GM19351 (cell line): ENCODE data around the gene PIAS4.
"Not testable (repeated sequence)": the region's sequence is repeated elsewhere in the genome, so short reads cannot be mapped to it uniquely, and the experiment has no call there.

Experiments
- ATAC-seq: cut with Tn5 transposase; IDR thresholded peaks from one replicate; pipeline ENCODE4 v1.9.1; 2021; ENCODE audit warnings: mild to moderate bottlenecking, moderate library complexity; ENCODE audit not compliant: unreplicated experiment

PIAS4 gene, protein sequence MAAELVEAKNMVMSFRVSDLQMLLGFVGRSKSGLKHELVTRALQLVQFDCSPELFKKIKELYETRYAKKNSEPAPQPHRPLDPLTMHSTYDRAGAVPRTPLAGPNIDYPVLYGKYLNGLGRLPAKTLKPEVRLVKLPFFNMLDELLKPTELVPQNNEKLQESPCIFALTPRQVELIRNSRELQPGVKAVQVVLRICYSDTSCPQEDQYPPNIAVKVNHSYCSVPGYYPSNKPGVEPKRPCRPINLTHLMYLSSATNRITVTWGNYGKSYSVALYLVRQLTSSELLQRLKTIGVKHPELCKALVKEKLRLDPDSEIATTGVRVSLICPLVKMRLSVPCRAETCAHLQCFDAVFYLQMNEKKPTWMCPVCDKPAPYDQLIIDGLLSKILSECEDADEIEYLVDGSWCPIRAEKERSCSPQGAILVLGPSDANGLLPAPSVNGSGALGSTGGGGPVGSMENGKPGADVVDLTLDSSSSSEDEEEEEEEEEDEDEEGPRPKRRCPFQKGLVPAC

DNA sequence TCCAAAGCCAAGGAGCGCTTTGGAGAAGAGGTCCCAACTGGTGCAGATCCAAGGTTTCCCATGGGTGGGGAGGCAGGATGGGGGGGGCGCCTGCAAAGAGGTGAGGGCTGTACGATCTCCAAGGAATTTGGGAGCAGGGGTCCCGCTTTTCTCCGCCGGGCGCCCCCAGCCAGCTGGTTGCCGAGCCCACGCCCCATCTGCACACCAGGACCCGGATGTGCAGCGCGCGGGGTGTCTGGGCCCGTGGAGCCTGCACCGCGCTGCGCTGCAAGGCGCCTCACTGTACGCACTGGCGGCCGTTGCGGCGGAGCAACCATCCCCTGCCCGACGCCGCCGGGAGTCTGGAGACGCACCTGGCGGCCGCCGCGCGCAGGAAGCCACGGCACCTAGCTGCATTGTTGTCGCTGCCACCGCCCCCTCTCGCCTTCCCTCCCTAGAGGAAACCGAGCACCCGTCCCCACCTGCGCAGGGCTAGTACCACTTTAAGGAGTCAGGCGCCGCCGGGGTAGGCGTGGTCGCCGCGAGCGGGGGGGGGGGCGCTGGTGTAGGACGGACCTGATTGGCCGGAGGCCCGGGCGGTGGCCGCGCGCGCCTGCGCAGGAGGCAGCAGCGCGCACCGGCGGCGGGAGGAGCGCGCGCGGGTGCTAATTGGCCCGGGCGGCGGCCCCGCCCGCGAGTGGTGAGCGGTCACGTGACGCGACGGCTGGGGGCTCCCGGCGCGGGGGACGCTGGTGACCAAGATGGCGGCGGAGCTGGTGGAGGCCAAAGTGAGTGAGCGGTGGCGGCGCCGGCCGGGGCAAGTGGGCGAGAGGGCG, at the start of gene PIAS4:
Gene PIAS4 (plus strand): TSS at position 716 of the 815 bp plus-strand sequence. CDS start 25 bp downstream, at position 741.
- peak; percentile 82 for ATAC-seq

DNA sequence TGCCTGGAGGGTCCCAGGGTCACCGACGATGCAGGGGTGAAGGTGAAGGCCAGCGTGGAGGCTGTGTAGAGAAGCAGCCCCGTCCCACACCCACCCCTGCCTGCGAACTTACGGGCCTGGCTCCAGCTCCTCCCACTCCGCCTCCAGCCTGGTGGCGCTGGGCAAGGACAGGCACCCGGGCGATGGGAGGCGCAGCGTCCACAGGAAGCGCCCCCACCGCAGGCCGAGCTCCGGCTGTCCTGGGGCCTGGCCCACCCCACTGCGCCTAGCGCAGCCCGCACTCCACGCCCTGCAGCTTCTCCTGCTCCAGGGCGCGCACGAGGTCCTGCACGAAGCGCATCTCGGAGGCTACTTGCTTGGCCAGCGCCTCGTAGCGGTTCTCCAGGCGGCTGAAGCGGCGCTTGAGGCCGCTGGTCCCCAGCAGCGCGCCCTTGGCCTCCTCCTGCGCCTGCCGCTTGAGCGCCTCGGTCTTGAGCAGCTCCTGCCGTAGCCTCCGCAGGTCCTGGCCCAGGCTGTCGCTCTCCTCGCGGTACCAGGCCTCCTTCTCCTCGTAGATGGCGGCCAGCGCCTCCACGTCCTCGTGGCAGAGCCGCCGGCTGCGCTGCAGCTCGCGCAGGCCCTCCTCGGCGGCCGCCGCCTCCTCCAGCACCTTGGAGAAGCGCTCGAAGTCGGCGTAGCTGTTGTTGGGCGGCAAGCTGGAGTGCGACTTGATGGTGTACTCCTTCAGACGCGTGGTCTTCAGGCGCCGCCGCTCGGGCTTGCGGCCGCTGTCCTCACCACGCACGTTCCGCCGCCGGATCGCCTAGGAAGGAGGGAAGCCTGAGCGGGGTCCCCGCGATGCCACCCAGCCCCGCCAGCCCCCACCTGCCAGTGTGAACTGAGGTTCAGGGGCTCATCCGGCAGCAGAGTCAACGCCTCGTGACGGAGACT, 48.4 kb upstream of the PIAS4 start:
- no peak for ATAC-seq

DNA sequence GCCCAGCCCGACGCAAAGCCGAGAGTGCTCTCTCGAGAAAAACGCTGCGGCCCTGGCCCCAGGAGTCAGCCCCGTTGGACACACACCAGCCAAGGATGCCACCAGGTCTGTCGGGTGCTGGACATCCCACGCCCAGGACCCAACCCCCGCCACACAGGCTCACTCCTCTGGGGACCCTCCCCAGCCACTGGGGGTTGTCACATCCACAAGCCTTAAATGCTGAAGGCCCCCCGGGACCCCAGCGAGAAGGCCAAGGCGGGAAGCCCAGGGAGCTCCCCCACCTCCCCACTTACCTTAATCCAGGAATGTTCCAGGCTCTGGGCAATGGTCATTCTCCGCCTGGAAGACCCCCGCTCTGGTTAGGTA, 47.8 kb upstream of the PIAS4 start:
- ATAC-seq = no peak

DNA sequence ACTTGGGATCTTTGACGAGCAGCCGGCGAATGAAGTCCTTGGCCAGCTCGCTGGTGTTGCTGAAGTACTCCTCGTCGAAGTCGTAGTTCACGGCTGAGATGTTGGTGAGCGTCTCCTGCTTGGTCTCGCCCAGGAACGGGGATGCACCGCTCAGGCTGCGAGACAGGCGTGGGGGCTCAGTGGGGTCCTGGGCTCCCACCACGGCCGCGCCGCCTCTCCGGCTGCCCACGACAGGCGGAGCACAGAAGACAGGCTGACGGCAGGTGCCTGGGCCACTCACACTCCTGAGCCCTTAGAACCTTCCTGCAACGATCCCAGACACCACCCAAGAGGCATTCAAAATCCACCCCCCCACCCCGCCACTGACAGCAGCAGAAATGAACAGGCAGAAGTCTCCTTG, 46.5 kb upstream of the PIAS4 start:
- ATAC-seq = no peak

DNA sequence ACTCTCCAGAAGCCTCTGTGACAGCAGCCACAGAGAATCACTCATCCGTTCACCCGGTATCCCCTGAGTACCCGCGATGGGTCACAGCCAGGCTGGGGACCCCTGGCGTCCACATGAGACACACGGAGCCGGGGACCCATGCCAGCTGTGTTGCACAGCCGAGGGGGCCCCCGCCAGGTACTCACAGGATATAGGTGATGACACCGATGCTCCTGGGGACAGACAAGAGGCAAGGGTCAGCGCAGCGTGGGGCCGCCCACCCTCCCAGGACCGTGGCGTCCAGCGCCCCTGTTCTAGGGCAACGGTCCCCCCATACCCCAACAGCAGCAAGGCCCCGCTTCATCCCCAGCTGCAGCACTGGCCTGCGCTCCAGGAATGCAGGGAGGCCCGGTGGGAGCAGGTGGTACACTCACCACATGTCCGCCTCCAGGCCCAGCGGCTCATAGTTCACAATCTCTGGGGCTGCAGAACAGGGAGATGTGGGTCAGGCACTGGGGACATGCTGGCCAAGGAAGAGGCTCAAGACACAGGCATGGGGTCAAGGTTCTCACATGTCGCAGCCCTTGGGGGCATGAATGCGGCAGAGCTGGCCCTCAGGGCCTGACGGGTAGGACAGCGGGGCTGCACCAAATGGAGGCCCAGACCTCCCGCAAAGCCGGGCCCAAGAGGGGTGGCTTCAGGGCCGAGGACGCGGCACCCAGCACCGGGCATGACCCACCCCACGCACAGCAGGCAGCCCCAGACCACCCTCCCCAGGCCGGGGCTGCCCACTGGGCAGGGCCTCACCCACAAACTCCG, 43.9 kb upstream of the PIAS4 start:
- ATAC-seq = no peak

DNA sequence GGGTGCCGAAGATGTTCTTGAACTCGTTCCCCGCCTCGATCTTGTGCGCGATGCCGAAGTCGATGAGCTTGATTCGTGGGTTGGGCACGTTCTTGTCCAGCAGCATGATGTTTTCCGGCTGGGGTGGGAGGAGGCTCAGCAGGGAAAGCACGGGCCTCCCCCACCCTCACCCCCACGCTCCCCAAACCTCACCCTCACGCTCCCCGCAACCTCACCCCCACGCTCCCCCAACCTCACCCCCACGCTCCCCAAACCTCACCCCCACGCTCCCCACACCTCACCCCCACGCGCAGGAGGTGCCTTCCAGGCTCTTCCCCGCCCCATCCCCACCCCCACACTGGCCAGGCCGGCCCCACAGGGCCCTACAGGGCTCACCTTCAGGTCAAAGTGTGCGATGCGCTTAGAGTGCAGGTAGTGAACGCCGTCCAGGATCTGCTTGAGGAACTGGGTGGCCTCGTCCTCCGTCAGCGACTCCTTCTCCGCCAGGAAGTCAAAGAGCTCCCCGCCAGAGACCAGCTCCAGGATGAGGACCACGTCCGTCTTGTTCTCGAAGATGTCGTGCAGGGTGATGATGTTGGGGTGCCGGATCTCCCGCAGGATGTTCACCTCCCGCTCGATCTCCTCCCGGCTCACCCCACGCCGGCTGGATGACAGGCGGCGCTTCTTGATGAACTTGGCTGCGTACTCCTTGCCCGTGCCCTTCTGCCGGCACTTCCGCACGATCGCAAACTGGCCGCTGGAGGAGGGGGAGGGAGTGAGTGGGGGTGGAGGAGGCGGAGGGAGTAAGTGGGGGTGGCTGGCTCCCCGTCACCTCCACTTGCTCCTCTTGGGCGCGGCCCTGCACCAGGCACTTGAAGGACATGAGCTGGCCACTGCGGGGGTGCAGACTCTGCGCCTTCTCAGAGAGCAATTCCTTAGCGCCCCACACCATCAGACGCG, 43.0 kb upstream of the PIAS4 start:
- no peak for ATAC-seq

DNA sequence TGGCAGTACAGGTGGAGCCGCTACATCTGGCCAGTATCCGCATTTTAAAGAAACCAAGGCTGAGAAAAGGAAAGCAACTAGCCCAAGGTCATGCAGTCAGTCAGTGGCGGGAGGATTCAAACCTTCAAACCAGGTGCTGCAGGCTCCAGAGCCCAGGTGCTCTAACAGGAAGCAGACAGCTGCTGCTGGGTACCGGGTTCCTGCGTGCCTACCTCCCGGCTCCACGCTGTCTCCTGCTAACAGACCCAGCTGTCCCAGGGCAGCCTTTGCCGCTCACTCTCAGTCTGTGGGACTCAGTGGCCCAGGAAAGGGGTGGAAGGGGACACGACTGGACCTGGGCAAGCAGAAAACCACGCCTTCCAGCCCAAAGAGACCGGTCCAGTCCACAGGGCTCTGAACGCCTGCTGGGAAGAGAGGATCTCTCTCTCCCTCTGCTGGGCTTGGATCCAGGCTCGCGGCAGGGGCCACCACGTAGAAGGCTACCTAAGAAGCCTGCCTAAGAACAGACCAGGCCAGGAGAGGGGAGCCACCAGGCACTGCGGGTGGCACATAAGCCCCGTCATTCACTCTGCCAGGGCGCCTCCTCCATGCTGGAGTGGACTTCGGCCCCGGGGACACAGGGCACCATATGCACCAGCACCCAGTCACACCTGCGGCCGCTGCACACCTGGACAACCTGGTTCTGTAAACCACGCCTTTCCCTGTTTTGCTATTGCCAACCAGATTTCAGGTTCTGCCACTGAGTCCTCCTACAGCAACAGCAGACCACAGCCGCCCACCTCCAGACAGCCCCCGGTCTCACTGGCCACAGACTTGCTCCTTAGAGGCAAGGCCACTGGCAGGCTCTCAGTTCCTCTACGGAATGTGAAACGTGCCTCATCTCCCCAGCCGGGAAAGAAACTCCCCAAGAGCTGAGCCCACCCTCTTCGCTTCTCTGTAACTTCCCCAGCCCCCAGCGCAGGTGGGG, 41.2 kb upstream of the PIAS4 start:
- ATAC-seq = no peak

DNA sequence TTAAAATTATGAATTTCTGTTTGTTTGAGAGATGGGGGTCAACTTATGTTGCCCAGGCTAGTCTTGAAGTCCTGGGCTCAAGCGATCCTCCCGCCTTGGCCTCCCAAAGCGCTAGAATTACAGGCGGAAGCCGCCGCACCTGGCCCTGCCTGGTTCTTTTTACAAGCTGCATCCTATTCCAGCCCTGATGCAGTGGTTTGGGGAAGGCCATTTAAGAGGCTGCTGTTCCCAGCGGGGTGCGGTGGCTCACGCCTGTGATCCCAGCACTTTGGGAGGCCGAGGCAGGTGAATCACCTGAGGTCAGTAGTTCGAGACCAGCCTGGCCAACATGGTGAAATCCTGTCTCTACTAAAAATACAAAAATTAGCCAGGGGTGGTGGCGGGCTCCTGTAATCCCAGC, 39.6 kb upstream of the PIAS4 start:
- not testable (repeated sequence) for ATAC-seq

DNA sequence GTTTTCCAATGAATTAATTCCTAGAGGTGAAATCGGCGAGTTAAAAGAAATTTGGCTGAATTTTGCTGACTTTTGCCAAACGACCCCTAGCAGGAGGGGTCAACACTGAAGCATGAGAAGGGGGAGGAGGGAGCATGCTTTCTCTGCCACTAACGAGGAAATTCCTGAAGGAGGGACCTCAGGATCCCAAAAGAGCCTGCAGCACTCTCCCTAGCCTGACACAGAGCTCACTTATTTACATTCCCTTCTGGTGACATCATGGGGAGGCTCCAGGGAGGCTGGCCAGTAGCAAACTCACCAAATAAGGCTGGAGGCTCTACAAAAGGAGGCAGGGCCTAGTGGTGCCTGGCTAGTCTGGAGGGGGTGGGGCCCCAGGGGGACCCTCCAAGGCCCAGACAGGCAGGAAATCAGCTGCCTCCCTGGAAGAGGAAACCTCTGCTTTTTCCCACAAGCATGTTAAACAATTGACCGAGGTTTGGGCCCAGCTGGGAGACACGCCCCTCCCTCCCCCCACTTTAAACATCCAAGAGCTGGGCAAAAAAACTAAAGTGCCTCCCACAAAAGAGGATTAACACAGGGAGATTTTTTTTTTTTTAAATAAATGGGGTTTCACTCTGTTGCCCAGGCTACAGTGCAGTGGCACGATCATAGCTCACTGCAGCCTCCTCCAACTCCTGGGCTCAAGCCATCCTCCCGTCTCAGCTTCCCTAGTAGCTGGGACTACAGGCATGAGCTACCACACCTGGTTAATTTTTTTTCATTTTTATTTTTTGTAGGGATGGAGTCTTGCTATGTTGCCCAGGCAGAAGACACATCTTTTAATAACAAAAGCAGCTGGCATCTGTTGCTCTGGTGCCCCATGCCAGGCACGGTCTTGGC, 38.7 kb upstream of the PIAS4 start:
- ATAC-seq = no peak

DNA sequence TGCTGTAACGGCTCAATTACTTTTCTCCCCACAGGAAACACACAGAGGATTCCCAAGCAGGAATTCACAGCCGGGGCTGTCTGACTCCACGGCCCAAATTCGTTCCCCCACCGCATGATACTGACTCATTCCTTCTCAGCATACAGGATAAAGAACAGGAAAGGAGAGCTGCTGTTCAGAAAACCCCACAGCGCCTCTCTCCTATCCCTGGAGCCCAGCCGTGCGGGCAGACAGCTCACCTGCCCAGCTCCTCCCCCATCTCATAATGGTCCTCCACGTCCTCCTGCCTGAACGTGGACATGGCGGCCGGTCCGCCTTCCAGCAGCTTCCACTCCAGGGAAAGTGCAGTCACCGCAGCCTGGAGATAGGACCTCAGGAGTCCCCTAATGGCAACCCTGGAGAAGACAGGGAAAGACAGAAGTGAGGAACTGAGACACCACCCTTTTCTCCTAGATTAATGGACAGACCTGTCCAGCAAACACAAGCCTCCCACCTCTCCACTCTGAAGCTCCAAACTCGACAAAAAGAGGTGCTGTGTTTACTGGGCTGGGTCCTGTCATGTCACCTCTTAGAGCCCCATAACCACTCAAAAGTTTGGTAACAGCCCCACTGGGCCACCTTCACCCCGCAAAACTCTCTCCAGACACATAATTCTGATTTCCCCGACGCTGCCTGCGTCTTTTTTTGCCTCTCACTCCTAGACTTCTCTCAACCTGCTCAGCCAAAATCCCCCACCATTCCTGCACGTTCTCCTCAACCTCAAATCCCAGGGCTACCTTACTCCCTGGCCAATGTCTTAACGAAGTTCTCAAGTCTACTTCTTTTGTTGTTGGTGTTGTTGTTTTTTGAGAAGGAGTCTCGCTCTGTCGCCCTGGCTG, 37.9 kb upstream of the PIAS4 start:
- no peak for ATAC-seq

DNA sequence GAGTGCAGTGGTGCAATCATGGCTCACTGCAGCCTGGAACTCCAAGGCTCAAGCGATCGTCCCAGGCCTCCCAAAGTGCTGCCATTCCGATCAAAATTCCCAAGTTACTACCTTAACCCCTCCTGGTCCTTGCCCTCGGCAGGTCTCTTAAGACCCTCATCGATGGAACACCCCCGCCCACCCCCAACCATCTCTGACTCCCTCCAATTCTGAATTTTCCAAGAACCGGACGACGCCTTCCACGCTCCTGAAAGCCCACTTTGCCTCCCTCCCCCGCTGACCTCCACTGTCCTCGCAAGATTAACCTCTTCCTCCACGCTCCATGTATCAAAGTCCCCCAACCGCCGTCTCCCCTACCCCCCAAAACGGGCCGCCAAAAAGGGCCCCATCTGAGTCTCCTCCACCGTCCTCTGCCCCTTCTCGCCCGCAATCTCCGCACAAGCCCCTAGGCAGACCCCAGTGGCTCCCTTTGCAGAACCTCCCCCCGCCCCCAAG, 37.2 kb upstream of the PIAS4 start:
- ATAC-seq = no peak

DNA sequence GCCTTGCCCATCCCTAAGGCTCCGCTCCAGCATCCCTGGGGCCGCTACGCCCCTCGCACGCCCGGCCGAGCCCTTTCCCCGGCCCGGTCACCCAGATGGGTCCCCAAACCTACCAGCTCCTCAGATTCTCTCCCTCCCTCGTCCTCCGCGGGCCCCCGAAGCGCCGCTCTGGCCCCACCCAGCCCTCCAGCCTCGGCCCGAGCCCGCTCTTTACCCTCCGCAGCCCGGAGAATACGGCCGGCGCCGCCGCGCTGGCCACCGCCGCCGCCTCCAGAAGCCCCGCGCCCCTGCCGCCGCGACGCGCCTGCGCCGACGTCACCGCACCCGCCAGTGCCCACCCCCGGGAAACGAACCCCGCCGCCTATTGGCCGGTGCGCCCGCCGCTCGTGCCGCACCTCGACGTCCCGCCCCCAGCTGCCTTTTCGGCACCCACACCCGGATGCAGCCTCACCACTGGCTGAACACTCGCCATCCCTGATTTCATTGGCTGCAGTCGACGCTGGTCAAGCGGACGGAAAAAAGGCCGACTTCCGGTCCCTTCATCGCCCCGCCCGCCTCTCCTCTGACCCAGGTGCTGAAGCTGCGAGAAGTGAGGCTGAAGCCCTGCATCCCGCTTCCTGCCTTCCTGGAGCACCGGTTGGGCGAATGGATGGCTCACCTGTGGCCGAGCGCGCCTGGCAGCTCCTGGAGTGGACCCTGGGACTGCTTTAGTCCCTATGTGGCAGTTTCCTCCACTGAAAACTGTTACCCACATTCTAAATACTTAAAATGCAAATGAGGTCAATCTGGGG, 36.5 kb upstream of the PIAS4 start, which contains the start of gene DAPK3:
Gene DAPK3 (minus strand): TSS at position 292 of the 791 bp plus-strand sequence. CDS start 1,364 bp downstream, outside the sequence.
- ATAC-seq = peak; percentile 91

DNA sequence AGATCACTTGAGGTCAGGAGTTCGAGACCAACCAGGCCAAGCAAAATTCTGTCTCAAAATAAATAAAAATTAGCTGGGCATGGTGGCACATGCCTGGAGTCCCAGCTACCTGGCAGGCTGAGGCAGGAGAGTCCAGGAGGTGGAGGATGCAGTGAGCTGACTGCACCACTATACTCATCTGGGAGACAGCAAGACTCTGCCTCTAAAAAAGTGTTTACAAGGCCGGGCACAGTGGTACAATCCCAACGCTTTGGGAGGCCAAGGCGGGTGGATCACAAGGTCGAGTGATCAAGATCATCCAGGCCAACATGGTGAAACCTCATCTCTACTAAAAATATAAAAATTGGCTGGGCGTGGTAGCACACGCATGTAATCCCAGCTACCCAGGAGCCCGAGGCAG, 32.4 kb upstream of the PIAS4 start:
- ATAC-seq = no peak

DNA sequence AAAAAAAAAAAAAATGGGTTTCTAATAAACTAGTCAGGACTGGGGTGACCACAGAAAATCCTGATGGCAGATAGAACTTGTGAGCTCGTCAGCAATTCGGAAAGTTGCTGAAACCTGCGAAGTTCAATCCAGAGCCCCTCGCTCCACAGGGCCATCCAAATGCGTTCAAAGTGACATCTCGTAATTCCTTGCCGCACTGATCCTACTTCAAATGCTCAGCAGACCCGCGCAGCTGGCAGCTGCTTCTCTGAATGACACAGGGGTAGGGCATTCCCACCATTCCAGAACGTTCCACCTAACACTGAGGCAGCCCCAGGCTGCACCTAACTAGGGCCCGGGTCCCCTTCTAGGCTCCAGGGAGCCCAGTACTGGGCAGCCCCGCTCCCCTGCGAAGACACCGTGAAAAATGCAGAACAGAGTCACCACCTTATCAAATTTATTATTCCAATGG, 31.9 kb upstream of the PIAS4 start:
- ATAC-seq = no peak
